SK-N-SH treated with all-trans-retinoic acid at 6 μM for 48 hours (cell line): ENCODE results near the gene HBQ1.

Source experiments
- ATAC-seq: fragments of 200-7000 bp; cut with Tn5 transposase; 3 replicates; pipeline ENCODE4 v1.9.1; 2020; ENCODE audit warnings: mild to moderate bottlenecking, moderate library complexity
- ARNTL ChIP-seq: fragments of 450-650 bp; formaldehyde crosslinking; IDR thresholded peaks from 2 replicates; pipeline ENCODE4 v1.5.0; 2020; ENCODE audit warnings: low read depth, mild to moderate bottlenecking, moderate library complexity, borderline replicate concordance
- BACH2 ChIP-seq: fragments of 250-450 bp; sonication (Bioruptor Pico); IDR thresholded peaks from 2 replicates; pipeline ENCODE4 v1.9.0; 2021; ENCODE audit warnings: mild to moderate bottlenecking, borderline replicate concordance
- CSDC2 ChIP-seq: fragments of 250-450 bp; sonication (Bioruptor Pico); IDR thresholded peaks from 2 replicates; pipeline ENCODE4 v1.5.0; 2020; ENCODE audit warnings: mild to moderate bottlenecking, moderate library complexity
- CSRNP3 ChIP-seq: fragments of 250-450 bp; sonication (Bioruptor Pico); IDR thresholded peaks from 2 replicates; pipeline ENCODE4 v1.5.1; 2021; ENCODE audit warnings: mild to moderate bottlenecking, moderate library complexity
- ESRRG ChIP-seq: fragments of 250-450 bp; sonication (Bioruptor Pico); IDR thresholded peaks from 2 replicates; pipeline ENCODE4 v1.6.1; 2021; ENCODE audit warnings: mild to moderate bottlenecking
- GLIS3 ChIP-seq: fragments of 250-450 bp; sonication (Bioruptor Pico); IDR thresholded peaks from 2 replicates; pipeline ENCODE4 v1.5.0; 2020; ENCODE audit warnings: mild to moderate bottlenecking, moderate library complexity
- ISL1 ChIP-seq: fragments of 250-450 bp; sonication (Bioruptor Pico); IDR thresholded peaks from 2 replicates; pipeline ENCODE4 v2.1.2; 2022; ENCODE audit warnings: mild to moderate bottlenecking, moderate library complexity
- PPARA ChIP-seq: fragments of 250-450 bp; sonication (Bioruptor Pico); IDR thresholded peaks from 2 replicates; pipeline ENCODE4 v1.5.0; 2020; ENCODE audit warnings: mild to moderate bottlenecking, borderline replicate concordance
- RARB ChIP-seq: fragments of 250-450 bp; sonication (Bioruptor Pico); IDR thresholded peaks from 2 replicates; pipeline ENCODE4 v1.8.0; 2021; ENCODE audit warnings: mild to moderate bottlenecking, moderate library complexity
- TCF4 ChIP-seq: fragments of 250-450 bp; sonication (Bioruptor Pico); IDR thresholded peaks from 2 replicates; pipeline ENCODE4 v1.8.0; 2021; ENCODE audit warnings: mild to moderate bottlenecking, moderate library complexity, borderline replicate concordance
- TOX ChIP-seq: fragments of 250-450 bp; sonication (Bioruptor Pico); IDR thresholded peaks from 2 replicates; pipeline ENCODE4 v1.8.0; 2021; ENCODE audit warnings: mild to moderate bottlenecking, moderate library complexity, borderline replicate concordance
- TSHZ2 ChIP-seq: fragments of 250-450 bp; sonication (Bioruptor Pico); IDR thresholded peaks from 2 replicates; pipeline ENCODE4 v1.5.0; 2020; ENCODE audit warnings: mild to moderate bottlenecking, moderate library complexity
- ZC3H10 ChIP-seq: fragments of 250-450 bp; sonication (Bioruptor Pico); IDR thresholded peaks from 2 replicates; pipeline ENCODE4 v1.5.1; 2021; ENCODE audit warnings: mild to moderate bottlenecking, moderate library complexity
- ZFP3 ChIP-seq: fragments of 250-450 bp; sonication (Bioruptor Pico); IDR thresholded peaks from 2 replicates; pipeline ENCODE4 v1.5.0; 2020; ENCODE audit warnings: mild to moderate bottlenecking, moderate library complexity
- ZFP30 ChIP-seq: fragments of 450-650 bp; formaldehyde crosslinking; IDR thresholded peaks from 2 replicates; pipeline ENCODE4 v1.5.0; 2022; ENCODE audit warnings: mild to moderate bottlenecking, moderate library complexity
- ZNF565 ChIP-seq: fragments of 450-650 bp; formaldehyde crosslinking; conservative IDR thresholded peaks from 2 replicates; pipeline ENCODE4 v1.5.0; 2020; ENCODE audit warnings: low read depth, mild to moderate bottlenecking, moderate library complexity
- ZNF8 ChIP-seq: fragments of 450-650 bp; formaldehyde crosslinking; IDR thresholded peaks from 2 replicates; pipeline ENCODE4 v1.5.0; 2020; ENCODE audit warnings: mild to moderate bottlenecking, moderate library complexity
- TF ChIP-seq, protein P1 (sequence below): fragments of 250-450 bp; sonication (Bioruptor Pico); IDR thresholded peaks from 2 replicates; pipeline ENCODE4 v1.8.0; 2020; ENCODE audit warnings: mild to moderate bottlenecking, moderate library complexity, borderline replicate concordance
- TF ChIP-seq, protein P2 (sequence below): fragments of 250-450 bp; sonication (Bioruptor Pico); IDR thresholded peaks from 2 replicates; pipeline ENCODE4 v1.8.0; 2021; ENCODE audit warnings: low read depth, mild to moderate bottlenecking, moderate library complexity, borderline replicate concordance

The HBQ1 gene

DNA sequence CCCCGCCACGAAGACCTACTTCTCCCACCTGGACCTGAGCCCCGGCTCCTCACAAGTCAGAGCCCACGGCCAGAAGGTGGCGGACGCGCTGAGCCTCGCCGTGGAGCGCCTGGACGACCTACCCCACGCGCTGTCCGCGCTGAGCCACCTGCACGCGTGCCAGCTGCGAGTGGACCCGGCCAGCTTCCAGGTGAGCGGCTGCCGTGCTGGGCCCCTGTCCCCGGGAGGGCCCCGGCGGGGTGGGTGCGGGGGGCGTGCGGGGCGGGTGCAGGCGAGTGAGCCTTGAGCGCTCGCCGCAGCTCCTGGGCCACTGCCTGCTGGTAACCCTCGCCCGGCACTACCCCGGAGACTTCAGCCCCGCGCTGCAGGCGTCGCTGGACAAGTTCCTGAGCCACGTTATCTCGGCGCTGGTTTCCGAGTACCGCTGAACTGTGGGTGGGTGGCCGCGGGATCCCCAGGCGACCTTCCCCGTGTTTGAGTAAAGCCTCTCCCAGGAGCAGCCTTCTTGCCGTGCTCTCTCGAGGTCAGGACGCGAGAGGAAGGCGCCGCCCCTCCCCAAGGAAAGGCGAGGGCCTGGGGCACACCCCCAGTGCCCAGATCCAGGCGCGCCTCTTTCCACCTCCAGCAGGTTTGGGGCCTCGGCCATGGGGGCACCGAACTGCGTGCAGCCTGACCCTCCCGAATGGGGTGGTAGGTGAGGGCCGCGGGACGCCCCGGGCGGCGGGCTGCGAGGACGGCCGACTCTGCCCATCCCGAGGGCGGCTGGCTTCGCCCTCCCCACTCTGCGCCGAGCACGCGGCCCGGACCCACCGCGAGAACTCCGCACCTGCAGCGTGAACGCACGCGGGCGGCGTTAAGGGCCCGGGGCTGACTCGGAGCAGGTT is 664 bp downstream of the HBQ1 start:
- ATAC-seq = peak; percentile 83
- TF ChIP-seq ZNF8 (CRISPR knock-in tag) (no peak), CSDC2 (CRISPR knock-in tag) (0 out of 2 replicates have a peak, but pooled peaks have one; percentile 9), TCF4 (CRISPR knock-in tag) (no peak)

DNA sequence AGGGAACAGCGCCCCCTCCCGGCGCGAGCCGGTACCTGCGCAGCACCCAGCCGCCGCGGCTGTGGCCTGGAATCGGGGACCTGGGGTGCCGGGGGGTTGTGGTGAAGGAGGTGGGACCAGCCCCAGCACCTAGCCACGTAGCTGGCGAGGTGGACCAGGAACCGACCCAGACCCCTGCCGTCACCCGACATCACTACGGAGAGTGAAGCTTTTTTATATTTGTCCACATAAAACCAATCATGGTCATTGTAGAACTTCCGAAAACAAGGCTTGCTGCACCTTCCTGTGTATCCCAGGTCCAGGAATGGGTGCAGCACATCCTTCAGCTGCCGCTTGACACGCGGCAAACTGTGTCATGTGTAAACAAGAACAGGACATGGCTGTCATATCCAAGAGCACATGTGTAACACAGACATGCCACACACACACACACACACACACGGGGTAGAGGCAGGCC is 1.3 kb downstream of the HBQ1 start:
- no peak for TF ChIP-seq TOX
- TF ChIP-seq ESRRG (CRISPR knock-in tag) = no peak
- peak; percentile 68; the same call in 1 of the 2 replicates for TF ChIP-seq GLIS3 (CRISPR knock-in tag)
- ATAC-seq = peak; percentile 2; the same call in 1 of the 3 replicates

DNA sequence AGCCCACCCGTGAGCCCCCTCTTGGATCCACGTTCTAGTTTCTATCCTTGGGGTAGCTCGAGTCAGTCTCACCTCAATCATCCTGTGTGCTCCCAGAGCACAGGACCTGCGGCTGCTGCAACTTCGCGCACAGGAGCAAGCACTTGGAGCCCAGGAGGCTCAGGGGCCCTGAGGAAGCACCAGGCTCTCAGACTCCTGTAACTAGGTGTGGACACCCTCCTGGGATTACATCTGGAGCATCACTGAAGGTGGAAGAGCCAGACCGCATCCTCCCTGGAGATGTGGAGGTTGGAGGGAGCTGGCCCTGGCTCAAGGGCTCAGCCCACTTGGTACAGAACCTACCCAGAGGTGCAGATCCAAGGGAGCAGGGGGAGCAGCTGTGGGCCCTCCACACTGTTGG is 2.7 kb downstream of the HBQ1 start:
- TF ChIP-seq CSDC2 (CRISPR knock-in tag) = no peak
- TF ChIP-seq TSHZ2 = no peak
- TF ChIP-seq ARNTL (CRISPR knock-in tag) = no peak
- TF ChIP-seq TCF4 (CRISPR knock-in tag) = no peak
- TF ChIP-seq ESRRG (CRISPR knock-in tag) = no peak
- TF ChIP-seq RARB (CRISPR knock-in tag) = no peak
- TF ChIP-seq TOX = no peak
- TF ChIP-seq ZNF565 (CRISPR knock-in tag) = no peak

GRCh38 chr16:185213-185612 is 5.0 kb downstream of the HBQ1 start:
- no peak for ATAC-seq
- TF ChIP-seq TOX (no peak), CSRNP3 (CRISPR knock-in tag) (no peak), PPARA (CRISPR knock-in tag) (no peak), CSDC2 (CRISPR knock-in tag) (no peak), ARNTL (CRISPR knock-in tag) (no peak), ZC3H10 (CRISPR knock-in tag) (no peak), RARB (CRISPR knock-in tag) (no peak), ISL1 (CRISPR knock-in tag) (no peak), ZNF8 (CRISPR knock-in tag) (no peak), ZFP3 (no peak), ZFP30 (no peak), BACH2 (CRISPR knock-in tag) (no peak)
- TF ChIP-seq, protein P1, sequence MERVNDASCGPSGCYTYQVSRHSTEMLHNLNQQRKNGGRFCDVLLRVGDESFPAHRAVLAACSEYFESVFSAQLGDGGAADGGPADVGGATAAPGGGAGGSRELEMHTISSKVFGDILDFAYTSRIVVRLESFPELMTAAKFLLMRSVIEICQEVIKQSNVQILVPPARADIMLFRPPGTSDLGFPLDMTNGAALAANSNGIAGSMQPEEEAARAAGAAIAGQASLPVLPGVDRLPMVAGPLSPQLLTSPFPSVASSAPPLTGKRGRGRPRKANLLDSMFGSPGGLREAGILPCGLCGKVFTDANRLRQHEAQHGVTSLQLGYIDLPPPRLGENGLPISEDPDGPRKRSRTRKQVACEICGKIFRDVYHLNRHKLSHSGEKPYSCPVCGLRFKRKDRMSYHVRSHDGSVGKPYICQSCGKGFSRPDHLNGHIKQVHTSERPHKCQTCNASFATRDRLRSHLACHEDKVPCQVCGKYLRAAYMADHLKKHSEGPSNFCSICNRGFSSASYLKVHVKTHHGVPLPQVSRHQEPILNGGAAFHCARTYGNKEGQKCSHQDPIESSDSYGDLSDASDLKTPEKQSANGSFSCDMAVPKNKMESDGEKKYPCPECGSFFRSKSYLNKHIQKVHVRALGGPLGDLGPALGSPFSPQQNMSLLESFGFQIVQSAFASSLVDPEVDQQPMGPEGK (CRISPR knock-in tag) = no peak
- TF ChIP-seq, protein P2, sequence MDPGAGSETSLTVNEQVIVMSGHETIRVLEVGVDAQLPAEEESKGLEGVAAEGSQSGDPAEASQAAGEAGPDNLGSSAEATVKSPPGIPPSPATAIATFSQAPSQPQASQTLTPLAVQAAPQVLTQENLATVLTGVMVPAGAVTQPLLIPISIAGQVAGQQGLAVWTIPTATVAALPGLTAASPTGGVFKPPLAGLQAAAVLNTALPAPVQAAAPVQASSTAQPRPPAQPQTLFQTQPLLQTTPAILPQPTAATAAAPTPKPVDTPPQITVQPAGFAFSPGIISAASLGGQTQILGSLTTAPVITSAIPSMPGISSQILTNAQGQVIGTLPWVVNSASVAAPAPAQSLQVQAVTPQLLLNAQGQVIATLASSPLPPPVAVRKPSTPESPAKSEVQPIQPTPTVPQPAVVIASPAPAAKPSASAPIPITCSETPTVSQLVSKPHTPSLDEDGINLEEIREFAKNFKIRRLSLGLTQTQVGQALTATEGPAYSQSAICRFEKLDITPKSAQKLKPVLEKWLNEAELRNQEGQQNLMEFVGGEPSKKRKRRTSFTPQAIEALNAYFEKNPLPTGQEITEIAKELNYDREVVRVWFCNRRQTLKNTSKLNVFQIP (CRISPR knock-in tag) = no peak

More for the DNA sequence above, 2.7 kb downstream of the HBQ1 start:
- no peak for ATAC-seq
